Smooth muscle cell (in vitro differentiated cells): ENCODE data around the gene CDH19. TPM values are rescaled to one million over a fixed set of nuclear protein-coding genes. Genes with fewer than 3 reads are reported as not detected.

Experiments
- DNase-seq: peaks from one replicate; lab custom pipeline; 2025; ENCODE audit not compliant: unreplicated experiment; lab: John Stamatoyannopoulos, UW
- H2AFZ ChIP-seq: fragments of 200-600 bp; sonication (generic); 2 replicates; pipeline ENCODE4 v1.6.0; 2016; ENCODE audit warnings: antibody characterized with exemption, low read depth, mild to moderate bottlenecking
- H3F3A ChIP-seq: fragments of 200-600 bp; sonication (generic); 2 replicates; pipeline ENCODE4 v1.6.0; 2017; ENCODE audit warnings: antibody characterized with exemption, low read depth
- H3K27ac ChIP-seq: fragments of 200-600 bp; sonication (generic); 2 replicates; pipeline ENCODE4 v1.5.1; 2016; ENCODE audit warnings: low read depth, mild to moderate bottlenecking
- H3K27me3 ChIP-seq: fragments of 200-600 bp; sonication (generic); 2 replicates; pipeline ENCODE4 v1.6.1; 2016; ENCODE audit warnings: low read depth, mild to moderate bottlenecking
- H3K36me3 ChIP-seq: fragments of 200-600 bp; sonication (generic); 2 replicates; pipeline ENCODE4 v1.5.1; 2016; ENCODE audit warnings: low read depth
- H3K4me1 ChIP-seq: fragments of 200-600 bp; sonication (generic); 2 replicates; pipeline ENCODE4 v1.5.1; 2016; ENCODE audit warnings: low read depth
- H3K4me2 ChIP-seq: fragments of 200-600 bp; sonication (generic); 2 replicates; pipeline ENCODE4 v1.6.0; 2016; ENCODE audit warnings: mild to moderate bottlenecking
- H3K4me3 ChIP-seq: fragments of 200-600 bp; sonication (generic); 2 replicates; pipeline ENCODE4 v1.5.1; 2016; ENCODE audit warnings: mild to moderate bottlenecking
- H3K79me2 ChIP-seq: fragments of 200-600 bp; sonication (generic); 2 replicates; pipeline ENCODE4 v1.6.0; 2016; ENCODE audit warnings: low read depth, mild to moderate bottlenecking
- H3K9ac ChIP-seq: fragments of 200-600 bp; sonication (generic); 2 replicates; pipeline ENCODE4 v1.6.0; 2016; ENCODE audit warnings: low read depth
- H3K9me3 ChIP-seq: fragments of 200-600 bp; sonication (generic); replicated peaks from 2 replicates; pipeline ENCODE4 v1.5.1; 2016; ENCODE audit warnings: low read depth
- H4K20me1 ChIP-seq: fragments of 200-600 bp; sonication (generic); 2 replicates; pipeline ENCODE4 v1.6.0; 2016; ENCODE audit warnings: low read depth
- CTCF ChIP-seq: fragments of 200-600 bp; sonication (generic); IDR thresholded peaks from 2 replicates; pipeline ENCODE4 v1.5.1; 2017; ENCODE audit warnings: borderline replicate concordance, mild to moderate bottlenecking, antibody characterized with exemption; ENCODE audit not compliant: insufficient read depth, poor library complexity, severe bottlenecking
- WGBS: methylation state at CpG from one replicate; pipeline ENCODE4 v1.1.7; 2016; ENCODE audit warnings: low lambda C conversion rate; 5-methylcytosine and 5-hydroxymethylcytosine counted together
- polyA plus RNA-seq: library from polyadenylated mRNA; unstranded; fragments of >200 nt; fragmentation: Nextera tagmentation; extraction: Ambion mirVana; gene quantifications from 2 replicates; pipeline ENCODE4 v1.2.1, GENCODE V29; 2016
- total RNA-seq: library from RNA; depleted of rRNA; stranded (reverse); fragments of >200 nt; gene quantifications from 2 replicates; pipeline ENCODE4 v1.2.3, GENCODE V29; 2014

The CDH19 gene
- total and polyA plus RNA-seq, 2 experiments from 2014 or later = not detected

GRCh38 chr18:66601649-66602048 lies 2.2 kb downstream of the CDH19 start:
- no peaks in the 10 kb centered on the region for H3K79me2 ChIP-seq
- no peak for DNase-seq
- H3K9ac ChIP-seq = no peak overlapping the region
- H3K4me2 ChIP-seq = no peak overlapping the region
- no peak overlapping the region for H2AFZ ChIP-seq
- no peaks in the 10 kb centered on the region for H3K27me3 ChIP-seq
- H3K4me3 ChIP-seq = no peak overlapping the region
- H3K27ac ChIP-seq = no peak overlapping the region
- WGBS = 72% methylated on average over 3 of the region's 3 CpGs
- no peaks in the 10 kb centered on the region for H3K4me1 ChIP-seq
- no peaks in the 10 kb centered on the region for H4K20me1 ChIP-seq
- TF ChIP-seq CTCF = no peak
- H3K9me3 ChIP-seq = no peaks in the 10 kb centered on the region
- no peaks in the 10 kb centered on the region for H3F3A ChIP-seq
- H3K36me3 ChIP-seq = no peaks in the 10 kb centered on the region

- Histone ChIP-seq H3F3A (no peaks in the 10 kb centered on the region), H3K9me3 (no peaks in the 10 kb centered on the region), H3K9ac (no peak overlapping the region), H3K4me2 (no peak overlapping the region), H4K20me1 (no peaks in the 10 kb centered on the region), H3K27me3 (no peaks in the 10 kb centered on the region), H2AFZ (no peak overlapping the region), H3K79me2 (no peaks in the 10 kb centered on the region), H3K36me3 (no peaks in the 10 kb centered on the region), H3K4me1 (no peaks in the 10 kb centered on the region), H3K27ac (no peak overlapping the region), H3K4me3 (no peak overlapping the region)
- WGBS = 80% methylated on average over 3 of the region's 3 CpGs
- no peak for DNase-seq
- TF ChIP-seq CTCF = no peak
These were observed 4.7 kb downstream of the CDH19 start for GRCh38 chr18:66599190-66599589.

GRCh38 chr18:66587430-66587829 lies 16.5 kb downstream of the CDH19 start:
- no peak for TF ChIP-seq CTCF
- Histone ChIP-seq H3K27me3 (no peaks in the 10 kb centered on the region), H3K4me3 (no peak overlapping the region), H3K9ac (no peak overlapping the region), H3K36me3 (no peaks in the 10 kb centered on the region), H3F3A (no peaks in the 10 kb centered on the region), H3K4me1 (no peaks in the 10 kb centered on the region), H3K9me3 (no peaks in the 10 kb centered on the region), H4K20me1 (no peaks in the 10 kb centered on the region), H3K4me2 (no peak overlapping the region), H3K27ac (no peak overlapping the region), H2AFZ (no peak overlapping the region), H3K79me2 (no peaks in the 10 kb centered on the region)
- no peak for DNase-seq
- 76% methylated on average over 4 of the region's 4 CpGs for WGBS

- TF ChIP-seq CTCF = no peak
- Histone ChIP-seq H3K79me2 (no peaks in the 10 kb centered on the region), H3F3A (no peaks in the 10 kb centered on the region), H2AFZ (no peak overlapping the region), H3K36me3 (no peaks in the 10 kb centered on the region), H3K4me2 (no peak overlapping the region), H3K9ac (no peak overlapping the region), H3K27ac (no peak overlapping the region), H3K27me3 (no peaks in the 10 kb centered on the region), H3K4me3 (no peak overlapping the region), H3K9me3 (no peaks in the 10 kb centered on the region), H3K4me1 (no peaks in the 10 kb centered on the region), H4K20me1 (no peaks in the 10 kb centered on the region)
- no peak for DNase-seq
These were observed 21.7 kb downstream of the CDH19 start for GRCh38 chr18:66582211-66582610.
